ENCODE results near the gene GAMT.

The GAMT gene

GRCh38 chr19:1366899-1367870 is 34.2 kb downstream of the GAMT start:
- no peak for DNase-seq (ENCODE audit: low read depth in 2 of 3, low spot score in 1 of 3)

DNA sequence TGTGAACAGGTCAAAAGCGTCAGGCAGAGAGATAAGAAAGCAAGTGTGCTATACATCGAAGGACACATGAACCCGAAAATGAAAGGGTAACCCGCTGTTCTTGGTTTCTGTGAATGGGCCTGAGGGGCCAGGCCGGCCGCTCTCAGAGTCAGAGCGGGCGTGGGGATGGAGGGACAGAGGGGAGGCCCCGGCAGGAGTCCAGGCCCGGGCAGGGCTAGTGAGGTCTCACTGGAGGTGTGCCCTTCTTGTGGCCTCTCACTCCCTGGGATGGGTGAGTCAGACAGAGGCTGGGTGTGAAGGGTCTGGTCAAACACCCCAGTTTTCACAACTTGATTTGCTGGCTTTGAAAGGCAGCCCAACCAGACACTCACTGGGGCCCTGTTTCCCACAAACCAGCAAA is 35.0 kb downstream of the GAMT start:
- DNase-seq (ENCODE audit: low read depth in 2 of 3, low spot score in 1 of 3) = no peak

DNA sequence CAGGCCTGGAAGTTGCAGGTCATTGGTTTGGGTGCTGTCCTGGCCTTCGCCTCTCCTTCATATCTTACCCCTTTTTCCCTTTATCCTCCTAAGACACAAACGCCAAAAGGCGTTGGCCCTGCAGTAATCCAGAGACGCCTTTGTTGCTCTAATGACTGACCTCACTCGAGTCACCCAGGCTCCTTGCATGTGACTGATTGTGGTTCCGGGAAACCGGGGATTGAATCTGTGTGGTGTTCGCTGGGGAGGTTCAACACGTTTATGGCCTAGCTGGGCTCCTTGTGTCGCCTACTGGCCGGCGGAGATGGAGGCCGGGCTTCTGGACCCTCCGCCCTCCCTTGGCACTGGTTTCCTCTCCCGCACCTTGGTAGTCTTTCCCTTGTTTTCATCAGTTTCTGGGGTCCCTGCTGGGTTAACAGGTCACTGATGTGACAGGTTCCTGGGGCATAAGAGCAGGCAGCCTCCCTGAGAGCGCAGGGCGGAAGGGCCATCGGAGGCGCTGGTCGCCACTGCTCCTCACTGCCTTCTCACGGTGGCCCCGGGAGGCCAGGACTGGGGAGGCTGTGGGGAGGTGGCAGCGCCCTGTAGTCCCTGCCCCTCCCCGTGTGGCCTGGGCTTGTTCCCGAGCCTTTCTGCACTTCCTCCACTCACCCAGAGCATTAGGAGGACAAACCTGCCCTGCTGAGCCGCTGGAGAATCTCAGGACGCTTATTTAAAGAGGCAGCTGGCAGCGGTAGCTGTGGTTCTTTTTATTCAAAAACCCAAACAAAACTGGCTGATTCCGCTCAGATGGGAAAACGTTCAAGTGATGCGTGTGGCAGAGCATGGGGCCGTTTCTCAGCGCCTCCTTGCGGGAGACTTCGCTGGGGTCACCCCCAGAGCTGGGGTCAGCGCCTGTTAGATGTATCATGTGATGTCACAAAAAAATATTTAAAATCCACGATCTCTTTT is 35.7 kb downstream of the GAMT start:
- DNase-seq (ENCODE audit: low read depth in 2 of 3, low spot score in 1 of 3) = no peak

DNA sequence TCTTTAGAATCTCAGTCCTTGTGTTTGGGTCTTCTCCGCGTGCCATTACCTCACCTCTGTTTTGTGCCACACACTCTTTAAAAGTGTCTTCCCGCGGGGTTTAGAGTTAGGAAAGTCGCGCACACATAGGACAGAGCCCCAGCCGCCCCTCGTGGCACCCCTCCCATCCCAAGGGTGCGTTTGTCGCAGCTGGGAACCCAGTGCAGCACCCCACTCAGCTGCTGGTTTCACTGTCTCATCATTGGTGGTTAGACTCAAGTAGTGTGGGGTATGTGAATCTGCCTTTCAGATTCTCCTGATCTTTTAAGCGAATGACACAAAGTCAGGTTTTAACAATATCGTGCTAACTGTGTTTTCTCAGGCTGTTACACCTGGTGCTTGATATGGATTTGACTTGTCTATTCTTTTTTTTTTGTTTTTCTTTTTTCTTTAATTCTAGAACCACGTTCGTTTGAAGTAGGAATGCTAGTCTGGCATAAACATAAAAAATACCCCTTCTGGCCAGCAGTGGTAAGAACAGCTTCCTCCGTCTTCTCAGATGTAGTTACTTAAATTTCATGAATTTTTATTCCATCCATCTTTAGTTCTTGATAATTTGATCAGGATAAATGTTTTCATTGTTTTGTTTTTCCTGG is 37.2 kb downstream of the GAMT start:
- DNase-seq (ENCODE audit: low read depth in 2 of 3, low spot score in 1 of 3) = no peak

DNA sequence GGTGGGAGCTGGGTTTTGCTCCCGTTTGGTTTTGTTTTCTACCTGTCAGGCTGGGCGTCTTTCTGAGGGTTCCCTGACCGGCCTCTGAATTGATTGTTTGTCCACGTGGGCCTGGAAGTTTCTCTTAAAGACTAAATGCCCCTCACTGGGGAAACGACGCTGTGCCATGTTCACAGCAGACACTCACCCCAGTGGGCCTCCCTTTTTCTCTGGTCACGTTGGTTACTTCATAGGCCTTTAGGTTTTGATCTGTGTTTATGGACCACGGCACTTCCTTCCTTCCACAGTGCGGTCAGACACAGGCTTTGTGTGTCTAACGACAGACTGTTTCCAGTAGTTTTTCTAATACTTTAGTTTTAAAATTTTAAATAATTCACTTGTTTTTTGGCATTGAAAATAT is 37.7 kb downstream of the GAMT start:
- no peak for DNase-seq (ENCODE audit: low read depth in 2 of 3, low spot score in 1 of 3)

DNA sequence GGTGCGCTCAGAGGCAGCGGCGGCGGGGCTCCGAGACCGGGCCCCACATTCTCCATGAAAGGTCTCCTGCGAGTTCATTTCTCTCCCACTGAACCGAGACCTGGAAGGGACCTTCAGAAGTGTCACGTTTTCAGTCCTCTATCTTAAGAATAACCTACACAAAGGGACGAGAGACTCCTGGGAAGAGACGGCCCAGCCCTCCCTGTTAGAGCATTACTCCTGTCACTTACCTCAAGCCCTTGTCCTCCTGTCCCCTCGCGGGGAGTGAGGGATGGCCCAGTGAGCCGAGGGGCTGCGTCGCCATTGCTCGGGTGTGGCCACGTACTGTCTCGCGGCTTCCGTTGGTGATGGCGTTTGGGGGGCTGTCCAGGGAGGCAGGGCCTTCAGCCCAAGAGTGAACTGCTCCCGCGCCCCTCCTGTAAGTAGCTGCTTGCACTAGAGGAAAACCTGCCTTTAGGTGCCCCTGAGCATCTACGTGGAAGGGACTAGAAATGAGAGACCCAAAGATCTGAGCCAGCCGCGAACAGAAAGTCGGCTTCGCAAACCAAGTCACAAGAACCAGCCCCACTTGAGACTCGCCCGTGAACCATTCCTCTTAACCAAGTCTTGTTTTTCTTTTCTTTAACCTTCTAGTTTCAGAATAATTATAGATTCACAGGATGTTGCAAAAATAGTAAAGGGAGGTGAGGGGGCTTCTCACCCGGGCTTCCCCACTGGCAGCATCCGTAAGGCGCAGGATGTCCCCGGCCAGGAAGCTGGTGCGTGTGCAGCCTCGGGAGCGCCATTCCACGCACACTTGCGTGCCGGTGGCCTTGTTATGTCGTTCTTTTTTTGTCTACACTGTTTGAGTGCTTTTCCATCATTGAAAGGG is 38.7 kb downstream of the GAMT start:
- no peak for DNase-seq (ENCODE audit: low read depth in 2 of 3, low spot score in 1 of 3)

DNA sequence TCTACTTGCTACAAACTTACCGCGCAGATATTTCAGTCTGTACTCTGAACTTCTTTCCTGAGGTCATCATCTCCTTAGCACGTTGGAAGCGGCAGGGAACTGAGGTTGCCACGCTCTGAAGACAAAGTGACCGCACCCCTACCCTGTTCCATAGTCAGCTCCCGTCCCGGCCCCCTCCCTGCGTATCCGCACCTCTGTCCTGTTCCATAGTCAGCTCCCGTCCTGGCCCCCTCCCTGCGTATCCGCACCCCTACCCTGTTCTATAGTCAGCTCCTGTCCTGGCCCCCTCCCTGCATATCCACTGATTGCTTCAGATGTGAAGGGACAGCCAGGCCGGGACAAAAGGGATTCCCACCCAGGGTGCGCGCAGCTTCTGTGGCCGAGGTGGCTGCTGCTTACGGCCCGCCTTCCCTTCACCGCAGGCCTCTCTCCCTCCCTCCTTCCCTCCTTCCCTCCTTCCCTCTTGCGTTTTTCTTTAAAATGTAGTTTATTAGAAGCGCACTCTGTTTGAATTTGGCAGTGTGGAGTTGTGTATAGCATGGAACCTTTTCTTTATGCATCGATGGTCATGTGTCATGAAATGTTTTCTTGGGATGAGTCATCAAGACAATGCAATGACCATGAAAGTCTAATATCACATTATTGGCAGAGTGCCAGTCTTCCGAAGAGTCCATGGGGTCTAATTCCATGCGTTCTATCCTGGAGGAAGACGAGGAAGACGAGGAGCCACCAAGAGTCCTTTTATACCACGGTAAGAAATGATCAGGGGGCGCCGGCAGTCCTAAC is 39.5 kb downstream of the GAMT start:
- no peak for DNase-seq (ENCODE audit: low read depth in 2 of 3, low spot score in 1 of 3)

GRCh38 chr19:1360818-1361461 is 40.4 kb downstream of the GAMT start:
- no peak for DNase-seq (ENCODE audit: low read depth in 2 of 3, low spot score in 1 of 3)

GRCh38 chr19:1360126-1360817 is 41.1 kb downstream of the GAMT start:
- no peak for DNase-seq (ENCODE audit: low read depth in 2 of 3, low spot score in 1 of 3)

- DNase-seq (ENCODE audit: low read depth in 2 of 3, low spot score in 1 of 3) = no peak
Observed at GRCh38 chr19:1357531-1358109, 43.7 kb downstream of the GAMT start.

- no peak for DNase-seq (ENCODE audit: low read depth in 2 of 3, low spot score in 1 of 3)
Observed at GRCh38 chr19:1356508-1356865, 44.9 kb downstream of the GAMT start.

DNA sequence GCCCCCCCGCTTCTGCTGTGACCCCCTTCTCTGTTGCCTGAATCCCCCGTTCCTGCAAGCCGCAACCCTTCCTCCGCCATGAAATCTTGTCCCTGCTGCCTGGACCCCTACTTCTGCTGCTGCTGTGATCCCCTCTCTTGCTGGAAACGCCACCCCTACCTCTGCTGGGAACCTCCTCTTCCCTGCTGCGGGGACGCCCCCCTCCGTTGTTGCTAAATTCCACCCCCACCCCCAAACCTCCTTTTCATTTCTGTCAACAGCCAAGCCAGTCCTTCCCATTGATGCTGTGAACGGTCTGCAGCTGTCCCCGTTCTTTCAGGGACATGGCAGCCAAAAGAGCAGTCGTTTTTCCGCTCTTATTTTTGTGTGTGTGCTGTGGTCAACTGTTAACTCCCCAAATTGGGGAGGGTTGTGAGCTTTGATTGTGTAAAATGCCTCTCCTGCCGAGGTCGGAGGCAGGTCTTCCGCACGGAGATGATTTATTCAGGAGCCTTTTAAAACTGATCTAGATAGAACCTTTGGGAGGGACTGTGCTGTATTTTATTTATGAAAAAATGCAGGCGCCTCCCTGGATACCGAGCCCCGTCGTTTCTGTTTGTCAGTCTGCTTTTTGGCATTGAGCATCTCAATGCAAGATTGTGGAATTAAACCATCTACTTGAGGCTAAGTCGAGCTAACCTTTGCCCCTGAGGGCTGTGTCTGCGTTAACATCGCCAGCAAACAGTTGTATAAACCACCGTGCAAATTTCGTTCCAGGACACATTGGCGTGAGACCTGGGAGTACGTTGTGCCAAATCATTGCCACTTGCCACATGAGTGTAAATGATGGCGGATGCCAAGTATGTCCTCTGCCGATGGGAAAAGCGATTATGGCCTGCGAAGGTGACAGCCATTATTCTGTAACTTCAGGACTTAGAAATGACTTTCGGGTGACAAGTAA is 45.5 kb downstream of the GAMT start:
- DNase-seq (ENCODE audit: low read depth in 2 of 3, low spot score in 1 of 3) = peak in 1 of 3 donors; percentile 5

DNA sequence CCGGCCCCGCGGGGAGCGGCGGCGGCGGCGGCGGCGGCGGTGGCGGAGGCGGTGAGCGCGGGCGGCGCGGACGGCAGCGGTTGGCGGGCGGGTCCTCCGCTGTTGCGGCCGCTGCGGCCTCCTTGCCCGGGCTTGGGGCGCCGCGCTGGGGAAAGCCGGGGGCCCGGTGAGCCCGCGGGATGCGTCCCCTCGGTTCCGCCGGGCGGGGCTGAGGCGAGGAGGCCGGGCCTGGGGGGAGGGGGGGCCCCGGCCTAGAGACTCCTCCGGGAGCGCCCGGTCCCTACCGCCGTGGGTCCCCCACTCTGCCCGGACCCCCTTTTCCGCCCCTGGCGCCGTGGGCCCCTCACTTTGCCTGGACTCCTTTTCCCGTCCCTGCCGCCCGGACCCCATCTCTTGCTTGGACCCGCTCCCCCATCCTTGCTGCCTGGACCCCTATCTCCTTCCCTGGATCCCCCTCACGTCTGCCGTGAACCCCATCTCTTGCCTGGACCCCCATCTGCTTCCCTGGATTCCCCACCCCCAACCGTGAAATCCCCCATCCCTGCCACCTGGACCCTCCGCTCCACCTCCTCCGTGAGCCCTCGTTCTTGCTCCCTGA is 46.3 kb downstream of the GAMT start:
- DNase-seq (ENCODE audit: low read depth in 2 of 3, low spot score in 1 of 3) = no peak

DNA sequence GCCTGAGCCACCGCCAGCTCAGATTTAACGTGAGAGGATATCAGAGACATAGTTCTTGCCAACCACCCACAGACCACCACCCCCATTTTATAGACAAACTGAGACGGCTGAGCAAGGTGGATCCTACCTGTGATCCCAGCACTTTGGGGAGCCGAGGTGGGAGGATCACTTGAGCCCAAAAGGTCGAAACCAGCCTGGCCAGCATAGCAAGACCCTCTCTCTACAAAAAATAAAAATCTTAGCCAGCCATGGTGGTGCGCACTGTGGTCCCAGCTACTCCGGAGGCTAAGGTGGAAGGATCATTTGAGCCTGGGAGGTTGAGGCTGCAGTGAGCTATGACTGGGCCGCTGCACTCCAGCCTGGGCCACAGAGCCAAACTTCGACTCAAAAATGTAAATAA is 48.2 kb downstream of the GAMT start:
- DNase-seq (ENCODE audit: low read depth in 2 of 3, low spot score in 1 of 3) = no peak

GRCh38 chr19:1351381-1351851 is 49.9 kb downstream of the GAMT start:
- DNase-seq (ENCODE audit: low read depth in 2 of 3, low spot score in 1 of 3) = no peak

DNA sequence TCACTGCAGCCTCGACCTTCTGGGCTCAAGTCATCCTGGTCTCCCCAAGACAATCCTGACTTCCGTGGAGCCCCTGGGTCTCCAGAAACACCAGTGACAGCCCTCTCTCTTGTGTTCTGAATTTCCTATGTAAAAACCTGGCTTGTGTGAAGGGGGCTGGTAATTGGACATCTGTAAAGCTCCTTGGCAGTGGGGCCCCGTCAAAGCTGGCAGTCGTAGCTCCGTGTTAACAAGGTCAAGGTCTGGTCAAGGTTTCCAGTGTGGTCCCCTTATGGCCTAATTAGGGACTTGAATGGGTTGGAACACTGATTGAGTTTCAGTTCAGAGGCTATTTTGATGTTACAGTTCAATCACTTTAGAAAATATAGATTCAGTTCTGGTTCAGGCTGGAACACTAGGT is 50.5 kb downstream of the GAMT start:
- no peak for DNase-seq (ENCODE audit: low read depth in 2 of 3, low spot score in 1 of 3)

- DNase-seq (ENCODE audit: low read depth in 2 of 3, low spot score in 1 of 3) = no peak
Observed at GRCh38 chr19:1349211-1349610, 52.1 kb downstream of the GAMT start.

Measured in stimulated activated CD4-positive, alpha-beta T cell treated with anti-CD3 and anti-CD28 coated beads, Interleukin-12 subunit alpha, Interleukin-12 subunit beta, amount 100 ng/mL, for 48 hours (primary cell).